Skeletal muscle cell (primary cell): ENCODE measurements around the gene ABR.
"Not testable (repeated sequence)": the region's sequence is repeated elsewhere in the genome, so short reads cannot be mapped to it uniquely, and the experiment has no call there.

Experiments used
- DNase-seq: peaks from one replicate; pipeline ENCODE4 v3.0.0-alpha.2; 2010; ENCODE audit warnings: low read depth
- H3K4me3 ChIP-seq: 2 replicates; pipeline ENCODE4 v1.5.1; 2011; ENCODE audit warnings: low read depth, mild to moderate bottlenecking, control low read depth, low read length, moderate library complexity

Gene ABR

DNA sequence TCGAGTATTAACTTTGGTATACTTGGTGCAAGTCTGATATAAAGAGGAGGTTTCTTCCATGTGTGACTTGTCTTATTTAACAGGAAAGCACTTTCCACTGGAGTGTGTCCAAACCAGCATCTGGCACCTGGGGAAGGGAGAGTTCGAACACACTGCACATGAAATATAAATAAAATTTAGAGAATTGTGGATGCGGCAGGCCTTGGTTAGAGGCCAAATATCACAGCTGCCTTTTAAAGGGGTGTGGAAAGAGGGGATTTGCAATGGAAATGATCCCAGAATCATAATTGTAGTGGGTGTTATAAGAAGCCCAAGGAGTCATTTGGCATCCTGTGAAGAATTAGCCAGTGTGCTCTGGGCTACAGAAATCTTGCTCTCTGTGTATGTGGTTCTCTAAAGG, 195.9 kb downstream of the ABR start:
- no peak overlapping the region for H3K4me3 ChIP-seq
- no peak for DNase-seq

- no peak overlapping the region for H3K4me3 ChIP-seq
Measured at GRCh38 chr17:981292-981658, 198.5 kb downstream of the ABR start.

GRCh38 chr17:980406-981291, 199.1 kb downstream of the ABR start:
- peak overlapping the region; percentile 46 for H3K4me3 ChIP-seq
- no peak for DNase-seq

More at GRCh38 chr17:981292-981658, 198.5 kb downstream of the ABR start:
- DNase-seq = no peak

DNA sequence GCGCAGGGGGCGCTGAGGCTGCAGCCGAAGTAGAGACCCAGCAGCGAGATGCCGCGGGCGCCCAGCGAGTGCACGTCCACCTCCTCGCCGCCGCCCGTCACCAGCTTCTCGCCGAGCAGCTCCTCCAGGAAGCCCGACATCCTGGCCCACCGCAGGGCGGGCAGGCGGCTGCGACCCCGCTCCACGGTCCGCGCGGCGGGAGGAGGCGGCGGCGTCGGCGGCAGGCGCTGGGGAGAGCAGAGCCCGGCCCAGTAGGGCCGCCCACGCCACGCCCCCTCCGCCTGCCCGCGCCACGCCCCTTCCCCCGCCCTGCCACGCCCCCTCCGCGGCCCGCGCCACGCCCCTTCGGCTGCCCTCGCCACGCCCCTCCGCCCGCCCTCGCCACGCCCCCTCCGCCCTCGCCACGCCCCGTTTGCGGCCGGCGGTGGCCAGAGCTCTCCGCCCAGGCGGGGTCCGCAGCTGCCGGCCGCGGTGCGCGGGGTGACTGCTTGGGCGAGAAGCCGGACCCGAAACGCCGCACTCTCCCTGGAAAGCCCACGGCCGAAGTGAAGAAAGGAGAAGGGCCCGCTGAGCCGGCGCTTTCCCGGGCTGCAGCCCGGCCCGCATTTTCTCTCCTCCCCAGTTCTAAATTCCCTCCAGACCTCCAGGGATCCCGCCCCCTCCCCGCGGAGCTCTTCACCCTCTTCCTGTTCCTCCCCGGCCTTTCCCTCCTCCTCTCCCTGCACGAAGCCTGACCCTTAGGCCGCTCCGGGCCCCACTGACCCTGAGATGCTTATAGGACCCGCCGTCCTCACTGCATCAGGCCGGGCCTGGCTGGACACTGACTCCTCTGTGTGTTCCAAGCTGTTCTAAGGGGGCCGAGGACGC, 200.0 kb downstream of the ABR start, which contains the start of gene NXN:
Gene NXN (minus strand): TSS at position 238 of the 867 bp plus-strand sequence.
- DNase-seq = no peak
- H3K4me3 ChIP-seq = peak within 1 kb of the TSS; percentile 81

DNA sequence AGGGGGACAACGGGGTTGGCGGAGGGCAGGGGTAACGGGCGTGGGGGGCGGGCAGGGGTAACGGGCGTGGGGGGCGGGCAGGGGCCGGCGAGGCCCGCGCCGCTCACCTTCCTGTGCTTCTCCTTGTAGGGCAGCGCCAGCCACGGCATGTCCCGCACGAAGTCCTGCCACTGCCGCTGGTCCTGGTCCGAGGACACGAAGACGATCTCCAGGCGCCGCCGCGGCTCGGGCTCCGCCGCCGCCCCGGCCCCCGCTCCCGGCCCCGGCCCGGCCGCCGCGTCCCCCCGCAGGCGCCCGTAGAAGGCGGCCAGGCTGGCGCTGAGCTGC, 200.6 kb downstream of the ABR start:
- peak overlapping the region; percentile 81 for H3K4me3 ChIP-seq
- no peak for DNase-seq

- H3K4me3 ChIP-seq = peak overlapping the region; percentile 81
Measured at GRCh38 chr17:978103-979093, 201.4 kb downstream of the ABR start.

GRCh38 chr17:977166-977565, 202.6 kb downstream of the ABR start:
- DNase-seq = no peak
- peak overlapping the region; percentile 81 for H3K4me3 ChIP-seq

More at GRCh38 chr17:978103-979093, 201.4 kb downstream of the ABR start:
- DNase-seq = no peak

GRCh38 chr17:976312-976711, 203.5 kb downstream of the ABR start:
- H3K4me3 ChIP-seq = no peak overlapping the region
- DNase-seq = no peak

GRCh38 chr17:975371-975915, 204.3 kb downstream of the ABR start:
- no peak overlapping the region for H3K4me3 ChIP-seq
- DNase-seq = no peak

GRCh38 chr17:974778-975177, 205.0 kb downstream of the ABR start:
- H3K4me3 ChIP-seq, DNase-seq: not testable (repeated sequence)

DNA sequence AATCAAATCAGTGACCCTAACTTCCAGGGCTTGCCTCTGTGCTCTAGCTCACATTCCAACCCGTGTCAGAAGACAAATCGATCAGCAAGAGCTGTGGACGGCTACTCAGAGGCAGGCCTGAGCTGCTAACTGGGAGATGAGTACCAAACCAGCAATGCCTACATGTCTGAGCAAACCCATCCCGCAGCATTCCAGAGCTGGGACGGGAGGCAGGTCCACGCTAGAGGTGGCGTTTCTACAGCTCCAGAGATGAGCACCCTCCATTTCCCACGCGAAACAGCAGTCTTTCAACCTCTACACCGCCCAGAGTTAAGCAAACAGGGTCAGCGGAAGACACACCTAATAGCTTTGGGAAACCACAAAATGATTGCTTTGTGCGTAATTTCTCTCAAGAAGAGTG, 206.7 kb downstream of the ABR start:
- no peak overlapping the region for H3K4me3 ChIP-seq
- DNase-seq = no peak

GRCh38 chr17:971861-972260, 207.9 kb downstream of the ABR start:
- not testable (repeated sequence) for H3K4me3 ChIP-seq, DNase-seq

GRCh38 chr17:970364-970763, 209.4 kb downstream of the ABR start:
- no peak for DNase-seq
- H3K4me3 ChIP-seq = peak overlapping the region; percentile 27

DNA sequence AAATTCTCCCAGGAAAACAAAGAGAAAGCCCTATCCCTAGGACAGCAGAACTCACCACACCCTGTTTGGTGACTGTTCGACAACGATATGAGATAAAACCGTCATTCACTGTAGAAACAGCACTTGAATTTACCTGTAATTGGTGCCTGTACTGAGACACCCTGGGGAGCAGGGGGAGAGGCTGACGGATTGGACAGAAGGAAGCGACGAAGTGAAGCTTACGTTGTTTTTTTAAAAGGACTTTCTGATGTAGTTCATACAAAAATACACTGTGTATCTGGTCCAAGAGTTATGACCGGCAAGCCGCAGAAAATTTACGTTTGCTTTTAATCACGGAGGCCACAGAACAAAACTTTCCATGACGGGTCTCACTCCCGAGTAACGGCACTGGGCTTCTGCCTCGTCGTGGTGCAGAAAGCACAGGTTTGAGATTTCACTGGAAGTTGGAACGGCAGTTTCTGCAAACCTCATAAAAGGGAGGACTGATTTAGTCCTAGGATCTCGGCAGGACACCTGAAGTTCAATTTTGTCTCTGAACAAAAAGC, 209.9 kb downstream of the ABR start:
- no peak for DNase-seq
- peak overlapping the region; percentile 27 for H3K4me3 ChIP-seq

GRCh38 chr17:968812-969730, 210.7 kb downstream of the ABR start:
- peak overlapping the region; percentile 27 for H3K4me3 ChIP-seq

DNA sequence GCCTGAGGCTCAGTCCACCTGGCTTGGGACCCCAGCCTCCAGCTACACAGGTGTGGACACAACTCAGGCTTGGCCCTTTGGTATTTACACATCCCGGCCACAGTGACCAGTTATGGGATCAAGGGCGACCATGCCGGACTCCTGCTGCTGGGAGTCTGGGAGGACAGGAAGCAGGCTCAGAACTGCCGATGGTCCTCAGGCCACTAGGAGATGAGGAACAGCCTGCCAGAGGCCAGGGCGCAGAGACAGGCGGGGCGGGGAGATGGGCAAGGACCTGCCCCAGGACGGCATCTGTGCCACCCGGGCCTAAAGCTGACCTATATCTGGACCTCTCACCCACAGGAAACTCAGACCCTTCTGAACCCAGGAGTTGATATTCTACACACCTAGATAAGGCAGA, 212.7 kb downstream of the ABR start:
- no peak overlapping the region for H3K4me3 ChIP-seq
- no peak for DNase-seq

More at GRCh38 chr17:968812-969730, 210.7 kb downstream of the ABR start:
- no peak for DNase-seq

GRCh38 chr17:965311-965989, 214.3 kb downstream of the ABR start:
- no peak overlapping the region for H3K4me3 ChIP-seq
- no peak for DNase-seq
